GM20000 (cell line): Measurements from ENCODE around the gene PTPRT.

Experiments
- DNase-seq: peaks from one replicate; pipeline ENCODE4 v3.0.0; 2012; ENCODE audit warnings: low spot score
- CTCF ChIP-seq: IDR thresholded peaks from 2 replicates; pipeline ENCODE4 v1.5.1; 2012; ENCODE audit warnings: mild to moderate bottlenecking, control low read depth; ENCODE audit errors: extremely low read depth, missing control alignments

The PTPRT gene

GRCh38 chr20:42443200-42443599 lies 746.5 kb downstream of the PTPRT start:
- DNase-seq, result no peak
- no peak for TF ChIP-seq CTCF

GRCh38 chr20:42442716-42443115 lies 747.0 kb downstream of the PTPRT start:
- no peak for DNase-seq
- TF ChIP-seq CTCF, result no peak

GRCh38 chr20:42441864-42442331 lies 747.8 kb downstream of the PTPRT start:
- DNase-seq, result no peak
- no peak for TF ChIP-seq CTCF

GRCh38 chr20:42441196-42441863 lies 748.4 kb downstream of the PTPRT start:
- DNase-seq, result no peak

GRCh38 chr20:42435230-42435629 lies 754.5 kb downstream of the PTPRT start:
- DNase-seq, result peak; percentile 21
- TF ChIP-seq CTCF, result no peak

More at GRCh38 chr20:42441196-42441863, 748.4 kb downstream of the PTPRT start:
- TF ChIP-seq CTCF, result no peak

- no peak for TF ChIP-seq CTCF
- DNase-seq, result no peak
Measured at GRCh38 chr20:42432496-42433334, 757.0 kb downstream of the PTPRT start.

- no peak for TF ChIP-seq CTCF
- no peak for DNase-seq
Measured at GRCh38 chr20:42430598-42430997, 759.1 kb downstream of the PTPRT start.
